Measurements from ENCODE around the gene SMYD3. TPM values are rescaled to one million over a fixed set of nuclear protein-coding genes. Genes with fewer than 3 reads are reported as not detected.
"Not testable (repeated sequence)": the region's sequence is repeated elsewhere in the genome, so short reads cannot be mapped to it uniquely, and the experiment has no call there.

Gene SMYD3
- polyA plus RNA-seq, 3 donors from 2014 or later = 48.4 to 57.5 (median 50.8) TPM

- Mint-ChIP-seq H3K4me1 (peaks cover 3 to 8% of the 10 kb centered on the region in 2 donors), H3K36me3 (peaks cover 32 to 37% (median 34%) of the 10 kb centered on the region in 3 donors), H3K4me3 (no peak overlapping the region), H3K27ac (no peak overlapping the region), H3K27me3 (ENCODE audit: low read depth in 3 of 3) (no peaks in the 10 kb centered on the region), H3K9me3 (peaks cover 0 to under 1% (median 0%) of the 10 kb centered on the region in 6 donors)
- DNase-seq = no peak
Measured at GRCh38 chr1:246335151-246335550, 171.9 kb downstream of the SMYD3 start.

GRCh38 chr1:246333855-246334254 lies 173.2 kb downstream of the SMYD3 start:
- Mint-ChIP-seq H3K4me3 (no peak overlapping the region), H3K4me1 (peaks cover 3 to 12% of the 10 kb centered on the region in 2 donors), H3K27ac (no peak overlapping the region), H3K27me3 (ENCODE audit: low read depth in 3 of 3) (peaks cover 0 to 2% (median 0%) of the 10 kb centered on the region in 3 donors), H3K9me3 (peaks cover 0 to 7% (median 0%) of the 10 kb centered on the region in 6 donors), H3K36me3 (peaks cover 39 to 44% (median 40%) of the 10 kb centered on the region in 3 donors)
- no peak for DNase-seq

GRCh38 chr1:246332078-246332477 lies 175.0 kb downstream of the SMYD3 start:
- H3K36me3 Mint-ChIP-seq = peaks cover 42 to 53% (median 49%) of the 10 kb centered on the region in 3 donors
- no peak overlapping the region for H3K4me3 Mint-ChIP-seq
- DNase-seq = no peak
- H3K9me3 Mint-ChIP-seq = peaks cover 0 to 7% (median 0%) of the 10 kb centered on the region in 6 donors
- no peak overlapping the region for H3K27ac Mint-ChIP-seq
- peaks cover 0 to 2% (median 0%) of the 10 kb centered on the region in 3 donors for H3K27me3 Mint-ChIP-seq (ENCODE audit: low read depth in 3 of 3)
- peaks cover 0 to 4% of the 10 kb centered on the region in 2 donors for H3K4me1 Mint-ChIP-seq

- Mint-ChIP-seq H3K36me3 (peaks cover 42 to 56% (median 53%) of the 10 kb centered on the region in 3 donors), H3K27me3 (ENCODE audit: low read depth in 3 of 3) (peaks cover 0 to 2% (median 0%) of the 10 kb centered on the region in 3 donors), H3K27ac (peak overlapping the region in 1 of 6 donors; percentile 7), H3K9me3 (peaks cover 0 to 7% (median 0%) of the 10 kb centered on the region in 6 donors), H3K4me3 (no peak overlapping the region), H3K4me1 (peaks cover 0 to 4% of the 10 kb centered on the region in 2 donors)
- DNase-seq = no peak
Measured at GRCh38 chr1:246329900-246330299, 177.2 kb downstream of the SMYD3 start.

GRCh38 chr1:246329292-246329691 lies 177.8 kb downstream of the SMYD3 start:
- peaks cover 41 to 55% (median 53%) of the 10 kb centered on the region in 3 donors for H3K36me3 Mint-ChIP-seq
- not testable (repeated sequence) for H3K27me3 Mint-ChIP-seq (ENCODE audit: low read depth in 3 of 3); H3K27ac Mint-ChIP-seq; H3K9me3 Mint-ChIP-seq; DNase-seq; H3K4me3 Mint-ChIP-seq; H3K4me1 Mint-ChIP-seq

- Mint-ChIP-seq H3K9me3 (peaks cover 0 to 2% (median 0%) of the 10 kb centered on the region in 6 donors), H3K27ac (no peak overlapping the region), H3K4me3 (no peak overlapping the region), H3K27me3 (ENCODE audit: low read depth in 3 of 3) (peaks cover 0 to 2% (median 0%) of the 10 kb centered on the region in 3 donors), H3K4me1 (peaks cover 17 to 26% of the 10 kb centered on the region in 2 donors), H3K36me3 (peaks cover 5 to 30% (median 19%) of the 10 kb centered on the region in 3 donors)
- DNase-seq = no peak
Measured at GRCh38 chr1:246324711-246325110, 182.4 kb downstream of the SMYD3 start.

- H3K9me3 Mint-ChIP-seq; H3K27me3 Mint-ChIP-seq (ENCODE audit: low read depth in 3 of 3); H3K27ac Mint-ChIP-seq; H3K4me3 Mint-ChIP-seq; DNase-seq: not testable (repeated sequence)
- Mint-ChIP-seq H3K36me3 (peaks cover 3 to 28% (median 16%) of the 10 kb centered on the region in 3 donors), H3K4me1 (peaks cover 19 to 30% of the 10 kb centered on the region in 2 donors)
Measured at GRCh38 chr1:246324033-246324432, 183.0 kb downstream of the SMYD3 start.

GRCh38 chr1:246320286-246320685 lies 186.8 kb downstream of the SMYD3 start:
- H3K4me1 Mint-ChIP-seq = peaks cover 19 to 30% of the 10 kb centered on the region in 2 donors
- H3K27ac Mint-ChIP-seq = no peak overlapping the region
- H3K9me3 Mint-ChIP-seq = no peaks in the 10 kb centered on the region
- peaks cover 0 to 15% (median 4%) of the 10 kb centered on the region in 3 donors for H3K36me3 Mint-ChIP-seq
- no peak for DNase-seq
- peaks cover 0 to 2% (median 0%) of the 10 kb centered on the region in 3 donors for H3K27me3 Mint-ChIP-seq (ENCODE audit: low read depth in 3 of 3)
- no peak overlapping the region for H3K4me3 Mint-ChIP-seq

GRCh38 chr1:246319083-246319714 lies 187.9 kb downstream of the SMYD3 start:
- H3K9me3 Mint-ChIP-seq = no peaks in the 10 kb centered on the region
- no peak overlapping the region for H3K4me3 Mint-ChIP-seq
- DNase-seq = no peak
- no peak overlapping the region for H3K27ac Mint-ChIP-seq
- peaks cover 0 to 2% (median 0%) of the 10 kb centered on the region in 3 donors for H3K27me3 Mint-ChIP-seq (ENCODE audit: low read depth in 3 of 3)
- peaks cover 19 to 30% of the 10 kb centered on the region in 2 donors for H3K4me1 Mint-ChIP-seq
- H3K36me3 Mint-ChIP-seq = peaks cover 0 to 15% (median 4%) of the 10 kb centered on the region in 3 donors

GRCh38 chr1:246318622-246319021 lies 188.5 kb downstream of the SMYD3 start:
- peaks cover 0 to 2% (median 0%) of the 10 kb centered on the region in 3 donors for H3K27me3 Mint-ChIP-seq (ENCODE audit: low read depth in 3 of 3)
- H3K27ac Mint-ChIP-seq = no peak overlapping the region
- peaks cover 19 to 30% of the 10 kb centered on the region in 2 donors for H3K4me1 Mint-ChIP-seq
- no peak overlapping the region for H3K4me3 Mint-ChIP-seq
- H3K9me3 Mint-ChIP-seq = no peaks in the 10 kb centered on the region
- peaks cover 0 to 13% (median 4%) of the 10 kb centered on the region in 3 donors for H3K36me3 Mint-ChIP-seq
- no peak for DNase-seq

GRCh38 chr1:246318036-246318359 lies 189.1 kb downstream of the SMYD3 start:
- Mint-ChIP-seq H3K9me3 (no peaks in the 10 kb centered on the region), H3K4me3 (no peak overlapping the region), H3K36me3 (peaks cover 0 to 8% (median 5%) of the 10 kb centered on the region in 3 donors), H3K27me3 (ENCODE audit: low read depth in 3 of 3) (peaks cover 0 to 2% (median 0%) of the 10 kb centered on the region in 3 donors), H3K4me1 (peaks cover 19 to 28% of the 10 kb centered on the region in 2 donors), H3K27ac (no peak overlapping the region)
- DNase-seq = no peak

- Mint-ChIP-seq H3K27me3 (ENCODE audit: low read depth in 3 of 3) (peaks cover 0 to 1% (median 0%) of the 10 kb centered on the region in 3 donors), H3K27ac (no peak overlapping the region), H3K36me3 (peaks cover 0 to 4% (median 3%) of the 10 kb centered on the region in 3 donors), H3K9me3 (no peaks in the 10 kb centered on the region), H3K4me3 (no peak overlapping the region), H3K4me1 (peaks cover 15 to 22% of the 10 kb centered on the region in 2 donors)
- no peak for DNase-seq
Measured at GRCh38 chr1:246317332-246318035, 189.6 kb downstream of the SMYD3 start.

GRCh38 chr1:246311461-246311860 lies 195.6 kb downstream of the SMYD3 start:
- DNase-seq = no peak
- no peak overlapping the region for H3K27ac Mint-ChIP-seq
- no peaks in the 10 kb centered on the region for H3K4me1 Mint-ChIP-seq
- peaks cover 3 to 16% (median 6%) of the 10 kb centered on the region in 3 donors for H3K36me3 Mint-ChIP-seq
- H3K4me3 Mint-ChIP-seq = no peak overlapping the region
- no peaks in the 10 kb centered on the region for H3K9me3 Mint-ChIP-seq
- peaks cover 0 to 2% (median 0%) of the 10 kb centered on the region in 3 donors for H3K27me3 Mint-ChIP-seq (ENCODE audit: low read depth in 3 of 3)

- peaks cover 0 to 2% (median 0%) of the 10 kb centered on the region in 3 donors for H3K27me3 Mint-ChIP-seq (ENCODE audit: low read depth in 3 of 3)
- no peak overlapping the region for H3K4me3 Mint-ChIP-seq
- no peak overlapping the region for H3K27ac Mint-ChIP-seq
- H3K36me3 Mint-ChIP-seq = peaks cover 3 to 17% (median 6%) of the 10 kb centered on the region in 3 donors
- no peak for DNase-seq
- H3K9me3 Mint-ChIP-seq = no peaks in the 10 kb centered on the region
- H3K4me1 Mint-ChIP-seq = no peaks in the 10 kb centered on the region
Measured at GRCh38 chr1:246309247-246309884, 197.7 kb downstream of the SMYD3 start.
